IMR-90 (cell line): ENCODE measurements around the gene RASL10A. TPM values are rescaled to one million over a fixed set of nuclear protein-coding genes. Genes with fewer than 3 reads are reported as not detected.

Experiments used
- ATAC-seq: fragments of 200-7000 bp; cut with Tn5 transposase; 2 replicates; pipeline ENCODE4 v1.9.1; 2020; ENCODE audit warnings: low read depth, mild to moderate bottlenecking, moderate library complexity
- BruUV-seq: library from RNA; stranded (reverse); fragments of 400-500 nt; replicated peaks from 2 replicates; lab custom pipeline; 2021; lab: Mats Ljungman, UMichigan
- CTCF ChIA-PET: fragments of 300-600 bp; formaldehyde crosslinking; extraction: SDS; loops from one replicate; lab custom pipeline; 2021; ENCODE audit warnings: antibody characterized with exemption; lab: Yijun Ruan, JAX
- POLR2A ChIA-PET: fragments of 300-600 bp; sonication (Branson Sonifier 250); formaldehyde crosslinking; loops from one replicate; lab custom pipeline; 2022; ENCODE audit warnings: antibody characterized with exemption; ENCODE audit not compliant: unreplicated experiment; lab: Charles Lee
- DNase-seq: peaks from one replicate; pipeline ENCODE4 v3.0.0; 2013
- H2AFZ ChIP-seq: replicated peaks from 2 replicates; pipeline ENCODE3; 2013; ENCODE audit warnings: low read length, mild to moderate bottlenecking; ENCODE audit not compliant: poor library complexity
- H2AK5ac ChIP-seq: 2 replicates; pipeline ENCODE4 v1.6.1; 2013; ENCODE audit warnings: low read depth, low read length, inconsistent platforms
- H2AK9ac ChIP-seq: replicated peaks from 2 replicates; pipeline ENCODE3; 2013; ENCODE audit warnings: mild to moderate bottlenecking, low read depth, low read length, moderate library complexity; ENCODE audit not compliant: poor library complexity
- H2BK120ac ChIP-seq: 2 replicates; pipeline ENCODE4 v1.6.1; 2013; ENCODE audit warnings: low read depth, low read length, inconsistent platforms
- H2BK15ac ChIP-seq: 3 replicates; pipeline ENCODE4 v1.6.1; 2013; ENCODE audit warnings: low read depth, low read length, inconsistent platforms
- H2BK20ac ChIP-seq: 2 replicates; pipeline ENCODE4 v1.6.1; 2013; ENCODE audit warnings: low read depth, mild to moderate bottlenecking, inconsistent platforms, low read length, moderate library complexity
- H2BK5ac ChIP-seq: 2 replicates; pipeline ENCODE4 v1.6.1; 2013; ENCODE audit warnings: mild to moderate bottlenecking, low read depth, low read length, inconsistent platforms; ENCODE audit not compliant: poor library complexity, severe bottlenecking
- H3K14ac ChIP-seq: replicated peaks from 2 replicates; pipeline ENCODE4 v1.6.1; 2013; ENCODE audit warnings: low read depth, low read length, inconsistent platforms
- H3K18ac ChIP-seq: 2 replicates; pipeline ENCODE4 v1.6.1; 2013; ENCODE audit warnings: low read depth, low read length, control low read depth
- H3K23ac ChIP-seq: 2 replicates; pipeline ENCODE4 v1.6.1; 2013; ENCODE audit warnings: low read depth, low read length, inconsistent platforms
- H3K27ac ChIP-seq: 2 replicates; pipeline ENCODE4 v1.5.1; 2013; ENCODE audit warnings: mild to moderate bottlenecking, control low read depth, low read length; ENCODE audit not compliant: insufficient read depth
- H3K27me3 ChIP-seq: 2 replicates; pipeline ENCODE4 v1.6.1; 2013; ENCODE audit warnings: low read length; ENCODE audit not compliant: control insufficient read depth, insufficient read depth
- H3K36me3 ChIP-seq: 2 replicates; pipeline ENCODE4 v1.6.1; 2013; ENCODE audit warnings: low read length, mixed read lengths; ENCODE audit not compliant: control insufficient read depth, insufficient read depth
- H3K4ac ChIP-seq: 2 replicates; pipeline ENCODE4 v1.6.1; 2013; ENCODE audit warnings: low read depth, low read length, inconsistent platforms
- H3K4me1 ChIP-seq: 2 replicates; pipeline ENCODE4 v1.6.1; 2013; ENCODE audit warnings: low read length, mixed read lengths; ENCODE audit not compliant: control insufficient read depth, insufficient read depth
- H3K4me2 ChIP-seq: 2 replicates; pipeline ENCODE4 v1.6.1; 2013; ENCODE audit warnings: low read depth, mild to moderate bottlenecking, control low read depth, low read length, moderate library complexity
- H3K4me3 ChIP-seq: 2 replicates; pipeline ENCODE4 v1.5.1; 2013; ENCODE audit warnings: low read depth, mild to moderate bottlenecking, control low read depth, low read length, moderate library complexity; ENCODE audit not compliant: insufficient read depth
- H3K56ac ChIP-seq: 2 replicates; pipeline ENCODE4 v1.6.1; 2013; ENCODE audit warnings: low read length, inconsistent platforms; ENCODE audit not compliant: insufficient read depth; ENCODE audit errors: extremely low read depth
- H3K79me1 ChIP-seq, 2 experiments: 2 replicates each; pipeline ENCODE4 v1.6.1; 2013; ENCODE audit warnings: low read length in 2 of 2, inconsistent platforms in 1 of 2, low read depth in 1 of 2
- H3K9ac ChIP-seq: 2 replicates; pipeline ENCODE4 v1.6.1; 2013; ENCODE audit warnings: low read depth, low read length, control low read depth
- H3K9me1 ChIP-seq: 2 replicates; pipeline ENCODE4 v1.6.1; 2013; ENCODE audit warnings: low read length, inconsistent platforms; ENCODE audit not compliant: insufficient read depth
- H3K9me3 ChIP-seq: 2 replicates; pipeline ENCODE4 v1.6.1; 2013; ENCODE audit warnings: low read length; ENCODE audit not compliant: control insufficient read depth, insufficient read depth
- H4K20me1 ChIP-seq: 2 replicates; pipeline ENCODE4 v1.6.1; 2013; ENCODE audit warnings: low read length, inconsistent platforms; ENCODE audit not compliant: insufficient read depth
- H4K5ac ChIP-seq: 2 replicates; pipeline ENCODE4 v1.6.1; 2013; ENCODE audit warnings: mild to moderate bottlenecking, low read depth, low read length, control low read depth
- H4K8ac ChIP-seq, 2 experiments: 2 replicates each; pipeline ENCODE4 v1.6.1; 2013; ENCODE audit warnings: low read depth in 2 of 2, low read length in 2 of 2, control low read depth in 1 of 2, inconsistent platforms in 1 of 2
- H4K91ac ChIP-seq: 2 replicates; pipeline ENCODE4 v1.6.1; 2013; ENCODE audit warnings: low read depth, low read length, inconsistent platforms; ENCODE audit not compliant: insufficient read depth
- MXI1 ChIP-seq: IDR thresholded peaks from 2 replicates; pipeline ENCODE4 v1.6.1; 2012; ENCODE audit warnings: low read depth, mild to moderate bottlenecking, low read length, moderate library complexity, borderline replicate concordance
- POLR2A ChIP-seq: IDR thresholded peaks from 2 replicates; pipeline ENCODE4 v1.6.1; 2012; ENCODE audit warnings: mild to moderate bottlenecking, low read depth, low read length
- SMC3 ChIP-seq: fragments of 150-350 bp; IDR thresholded peaks from 2 replicates; pipeline ENCODE4 v1.6.1; 2016; ENCODE audit warnings: low read depth, mild to moderate bottlenecking, antibody characterized with exemption, low read length, moderate library complexity
- WGBS, 2 experiments: methylation state at CpG; one replicate each; pipeline versions ENCODE4 v1.1.5 to v1.1.7; 2013; ENCODE audit warnings: missing lambda C conversion rate in 2 of 2; ENCODE audit not compliant: insufficient read length in 1 of 2; ENCODE audit errors: extremely low coverage in 2 of 2; 5-methylcytosine and 5-hydroxymethylcytosine counted together
- dilution Hi-C: fragments of 300-500 bp; cut with HindIII; formaldehyde crosslinking; loops from one replicate; pipeline ENCODE4 v1.14.3; 2018; ENCODE audit warnings: low sequenced_read_pairs; ENCODE audit not compliant: unreplicated experiment
- in situ Hi-C: fragments of 300-500 bp; cut with MboI; formaldehyde crosslinking; loops from 3 replicates; pipeline ENCODE4 v1.14.3; 2019; ENCODE audit warnings: low sequenced_read_pairs, inconsistent platforms, mixed read lengths
- intact Hi-C: fragments of 100-400 bp; cut with micrococcal nuclease; formaldehyde crosslinking; loops from 2 replicates; pipeline ENCODE4 v1.10.0; 2022
- polyA plus RNA-seq, 3 experiments: library from polyadenylated mRNA; depleted of rRNA; stranded (reverse); fragments of >200 nt; gene quantifications; 2 replicates each; pipeline ENCODE4 v1.2.3, GENCODE V29; 2012; ENCODE audit warnings: low replicate concordance in 1 of 3
- total RNA-seq: library from RNA; depleted of rRNA; stranded (reverse); fragments of >200 nt; gene quantifications from 2 replicates; pipeline ENCODE4 v1.2.3, GENCODE V29; 2012

The RASL10A gene
- total and polyA plus RNA-seq, 2 of the 4 experiments (the other 2 are of a cell fraction), result 0.26 TPM; not detected in 1

DNA sequence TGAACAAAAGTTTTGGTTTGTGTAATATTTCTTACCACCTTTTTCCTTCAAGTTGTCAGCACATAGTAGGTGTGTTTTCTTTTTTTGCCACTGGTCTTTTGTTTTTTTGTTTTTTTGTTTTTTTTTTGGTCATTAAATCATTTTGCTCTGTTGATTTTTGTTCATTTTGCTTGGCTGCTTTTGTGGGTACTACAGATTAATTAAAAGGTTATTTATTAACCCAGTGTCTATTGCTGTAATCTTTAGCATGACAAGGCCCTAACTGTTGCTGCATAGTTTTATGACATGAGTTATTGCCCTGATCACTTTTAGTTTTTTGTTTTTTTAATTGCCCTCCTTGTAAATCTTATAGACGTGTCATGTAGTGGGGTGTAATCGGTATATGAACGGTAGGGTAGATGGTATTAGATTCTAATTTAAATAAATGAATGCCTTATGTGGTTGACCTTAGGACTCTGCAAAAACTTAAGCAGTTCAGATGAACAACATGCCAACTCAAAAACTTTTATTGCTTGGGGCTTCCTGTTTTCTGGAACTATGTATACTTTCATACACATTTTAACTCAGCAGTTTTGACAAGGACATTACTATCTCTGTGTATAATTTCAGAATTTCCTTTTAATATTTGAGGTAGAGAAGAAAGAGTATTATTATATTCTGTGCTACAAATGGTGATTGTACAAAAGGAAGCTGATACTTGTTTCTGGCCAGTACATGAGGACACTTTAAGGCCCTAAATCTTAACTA is 39.5 kb downstream of the RASL10A start:
- H3K4ac ChIP-seq, result no peak overlapping the region
- H3K56ac ChIP-seq, result no peak overlapping the region
- H2BK15ac ChIP-seq, result no peak overlapping the region
- no peak overlapping the region for H3K4me2 ChIP-seq
- POLR2A ChIA-PET, result no interaction called here
- H3K18ac ChIP-seq, result no peak overlapping the region
- dilution Hi-C loops (no loop called here), intact Hi-C loops (loop anchor here (2.0 kb wide), 1 partner anchor 13 kb away; no protein-coding TSS in a partner anchor), in situ Hi-C loops (no loop called here)
- TF ChIP-seq SMC3 (no peak), MXI1 (no peak), POLR2A (no peak)
- H4K8ac ChIP-seq, result no peak overlapping the region
- H3K9me3 ChIP-seq, result no peaks in the 10 kb centered on the region
- BruUV-seq, result no TSS peak
- H3K27ac ChIP-seq, result no peak overlapping the region
- H2AFZ ChIP-seq, result no peak overlapping the region
- no peak overlapping the region for H3K9ac ChIP-seq
- no peak overlapping the region for H3K4me3 ChIP-seq
- no peak for ATAC-seq
- no peak overlapping the region for H2AK5ac ChIP-seq
- H3K4me1 ChIP-seq, result peaks cover 1% of the 10 kb centered on the region; the same call in 1 of the 2 replicates
- no peak overlapping the region for H3K14ac ChIP-seq
- CTCF ChIA-PET, result no interaction called here
- no peak overlapping the region for H4K5ac ChIP-seq
- no CpG with 5 or more reads among the region's 3 CpGs for WGBS, 2 experiments
- H2BK20ac ChIP-seq, result no peak overlapping the region
- H2AK9ac ChIP-seq, result no peak overlapping the region
- H3K9me1 ChIP-seq, result peaks cover 13% of the 10 kb centered on the region
- H4K20me1 ChIP-seq, result peaks cover 93% of the 10 kb centered on the region
- H2BK5ac ChIP-seq, result no peak overlapping the region
- H3K23ac ChIP-seq, result no peak overlapping the region
- no peaks in the 10 kb centered on the region for H3K27me3 ChIP-seq
- DNase-seq, result no peak
- H3K36me3 ChIP-seq, result peaks cover 55% of the 10 kb centered on the region
- no peak overlapping the region for H2BK120ac ChIP-seq
- no peak overlapping the region for H4K91ac ChIP-seq
- peaks cover 9 to 67% of the 10 kb centered on the region in 2 experiments for H3K79me1 ChIP-seq
